ENCODE results near the gene MYPN. TPM values are rescaled to one million over a fixed set of nuclear protein-coding genes. Genes with fewer than 3 reads are reported as not detected.

The MYPN gene
- total RNA-seq, 1 experiment from 2014 or later = not detected

DNA sequence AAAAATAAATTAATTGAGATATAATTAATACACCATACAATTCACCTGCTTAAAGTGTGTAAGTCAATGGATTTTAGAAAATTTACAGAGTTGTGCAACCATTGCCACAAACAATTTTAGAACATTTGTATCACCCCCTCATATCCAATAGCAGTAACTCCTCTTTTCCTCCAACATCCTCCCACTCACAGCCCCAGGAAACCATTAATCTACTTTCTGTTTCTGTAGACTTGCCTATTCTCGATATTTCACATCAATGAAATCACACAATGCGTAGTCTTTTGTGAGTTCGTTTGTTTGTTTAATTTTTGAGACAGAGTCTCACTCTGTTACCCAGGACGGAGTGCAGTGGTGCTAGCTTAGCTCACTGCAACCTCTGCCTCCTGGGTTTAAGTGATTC, 20.5 kb upstream of the MYPN start:
- Histone ChIP-seq H2AFZ (ENCODE audit: low read length) (no peak overlapping the region), H4K5ac (ENCODE audit: insufficient read length, low read depth, low read length) (no peak overlapping the region), H4K91ac (ENCODE audit: insufficient read length, low read depth, low read length) (no peak overlapping the region), H3K56ac (ENCODE audit: insufficient read length, low read depth, low read length) (no peak overlapping the region), H3K79me2 (ENCODE audit: insufficient read depth, low read length) (no peaks in the 10 kb centered on the region), H3K23me2 (ENCODE audit: insufficient read length, low read depth, low read length, poor library complexity, severe bottlenecking) (no peaks in the 10 kb centered on the region), H3K4ac (ENCODE audit: low read depth, low read length) (no peak overlapping the region), H3K27ac (ENCODE audit: insufficient read length, low read depth, low read length) (no peak overlapping the region), H3K9ac (ENCODE audit: extremely low read depth, insufficient read length, low read length) (no peak overlapping the region), H3K14ac (ENCODE audit: insufficient read depth, low read length) (no peak overlapping the region), H3K4me1 (ENCODE audit: insufficient read depth, low read length) (peaks cover 3% of the 10 kb centered on the region; the same call in 1 of the 2 replicates), H2BK20ac (ENCODE audit: low read depth, low read length, poor library complexity, severe bottlenecking) (no peak overlapping the region), H3K79me1 (ENCODE audit: insufficient read depth, low read depth, low read length, poor library complexity, severe bottlenecking) (no peaks in the 10 kb centered on the region), H3T11ph (ENCODE audit: low read length) (no peak overlapping the region), H3K9me3 (ENCODE audit: control insufficient read depth, low read depth, low read length) (no peaks in the 10 kb centered on the region), H2AK5ac (ENCODE audit: insufficient read length, low read length) (no peak overlapping the region), H2BK12ac (ENCODE audit: insufficient read length, low read depth, low read length) (no peak overlapping the region), H3K27me3 (ENCODE audit: insufficient read depth, low read length) (no peaks in the 10 kb centered on the region), H3K23ac (ENCODE audit: insufficient read length, low read depth, low read length) (no peak overlapping the region), H3K18ac (ENCODE audit: insufficient read length, low read depth, low read length) (no peak overlapping the region), H2BK15ac (ENCODE audit: low read depth, low read length) (no peak overlapping the region), H2BK120ac (ENCODE audit: low read depth, low read length, poor library complexity, severe bottlenecking) (no peak overlapping the region), H3K4me2 (ENCODE audit: insufficient read depth, insufficient read length, low read length) (no peak overlapping the region), H2BK5ac (ENCODE audit: insufficient read length, low read length) (no peak overlapping the region), H4K20me1 (ENCODE audit: control insufficient read depth, insufficient read depth, insufficient read length) (no peaks in the 10 kb centered on the region), H4K8ac (replicated peaks; ENCODE audit: insufficient read length, low read depth, low read length) (no peak overlapping the region)
- H3K27me3 Mint-ChIP-seq (ENCODE audit: low read depth) = no peaks in the 10 kb centered on the region
- peaks cover 16 to 19% of the 10 kb centered on the region in 2 experiments for H3K4me1 Mint-ChIP-seq
- H3K4me3 Mint-ChIP-seq = no peak overlapping the region
- 0 out of 7 replicates have a peak, but pooled peaks cover 0 to 2% (median 0%) of the 10 kb centered on the region in 3 experiments for H3K36me3 Mint-ChIP-seq (ENCODE audit: insufficient read depth in 1 of 3, low read depth in 3 of 3)
- no peaks in the 10 kb centered on the region for H3K9me3 Mint-ChIP-seq
- H3K27ac Mint-ChIP-seq = no peak overlapping the region; a peak in 2 of 7 replicates
- TF ChIP-seq CTCF (conservative IDR thresholded peaks at IDR 0.05) = no peak
- WGBS (ENCODE audit: extremely low coverage, insufficient read length, low lambda C conversion rate) = no CpG with 5 or more reads among the region's 4 CpGs
- DNase-seq = no peak

Measured in H9 (cell line).